Lower lobe of right lung (tissue), 2 donors: Measurements from ENCODE around the gene MX2. TPM values are rescaled to one million over a fixed set of nuclear protein-coding genes. Genes with fewer than 3 reads are reported as not detected.

Experiments
- ATAC-seq, 2 donors: fragments of 200-7000 bp; cut with Tn5 transposase; one replicate each; pipeline ENCODE4 v1.9.1; 2020 to 2022; ENCODE audit warnings: mild to moderate bottlenecking in 2 of 2, moderate library complexity in 2 of 2
- DNase-seq: peaks from one replicate; pipeline ENCODE4 v3.0.0-alpha.2; 2020
- H3K27ac ChIP-seq: fragments of 200-600 bp; one replicate; pipeline ENCODE4 v1.8.0; 2022
- H3K27me3 ChIP-seq: fragments of 200-600 bp; one replicate; pipeline ENCODE4 v1.8.0; 2022; ENCODE audit warnings: low read depth
- H3K36me3 ChIP-seq: fragments of 200-600 bp; one replicate; pipeline ENCODE4 v1.8.0; 2022; ENCODE audit warnings: mild to moderate bottlenecking
- H3K4me1 ChIP-seq: fragments of 200-600 bp; one replicate; pipeline ENCODE4 v1.8.0; 2022
- H3K4me3 ChIP-seq: fragments of 200-600 bp; one replicate; pipeline ENCODE4 v1.8.0; 2022; ENCODE audit warnings: mild to moderate bottlenecking
- H3K9me3 ChIP-seq: fragments of 200-600 bp; one replicate; pipeline ENCODE4 v1.8.0; 2022
- intact Hi-C: fragments of 100-400 bp; cut with DNase I; formaldehyde crosslinking; loops from one replicate; pipeline ENCODE4 v1.11.0; 2022
- total RNA-seq: library from RNA; stranded (reverse); fragmentation: NEBNext Ultra II Directional; extraction: Animal tissue kit (Norgen Biotek cat#: 25700); gene quantifications from one replicate; pipeline ENCODE4 v1.2.1, GENCODE V29; 2021
- TF ChIP-seq, protein P1 (sequence below): fragments of 200-600 bp; IDR thresholded peaks from one replicate; pipeline ENCODE4 v1.8.0; 2022; ENCODE audit warnings: antibody characterized with exemption, mild to moderate bottlenecking
- donor health status: DM: no; HTN: yes; CAD: no; lungs with severe emphysema.

MX2 gene
- total RNA-seq, 1 donor from 2014 or later: 35.5 TPM

DNA sequence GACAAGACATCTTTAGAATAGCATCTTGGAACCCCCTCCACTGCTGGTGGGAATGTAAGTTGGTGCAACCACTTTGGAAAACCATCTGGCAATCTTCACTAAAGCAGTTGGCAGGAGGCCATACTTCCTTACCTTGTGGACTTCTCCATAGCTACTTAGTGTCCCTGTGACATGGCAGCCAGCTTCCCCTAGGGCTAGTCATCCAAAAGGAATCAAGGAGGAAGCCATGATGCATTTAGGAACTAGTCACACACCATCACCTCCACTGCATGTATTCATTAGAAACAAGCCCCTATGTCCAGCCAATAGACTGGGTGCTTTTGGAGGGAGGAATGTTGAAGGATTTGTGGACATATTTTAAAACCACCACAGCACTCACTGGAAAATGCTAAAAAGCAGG is 19.9 kb downstream of the MX2 start:
- H3K4me3 ChIP-seq: no peak overlapping the region
- no peak for DNase-seq
- TF ChIP-seq, protein P1, sequence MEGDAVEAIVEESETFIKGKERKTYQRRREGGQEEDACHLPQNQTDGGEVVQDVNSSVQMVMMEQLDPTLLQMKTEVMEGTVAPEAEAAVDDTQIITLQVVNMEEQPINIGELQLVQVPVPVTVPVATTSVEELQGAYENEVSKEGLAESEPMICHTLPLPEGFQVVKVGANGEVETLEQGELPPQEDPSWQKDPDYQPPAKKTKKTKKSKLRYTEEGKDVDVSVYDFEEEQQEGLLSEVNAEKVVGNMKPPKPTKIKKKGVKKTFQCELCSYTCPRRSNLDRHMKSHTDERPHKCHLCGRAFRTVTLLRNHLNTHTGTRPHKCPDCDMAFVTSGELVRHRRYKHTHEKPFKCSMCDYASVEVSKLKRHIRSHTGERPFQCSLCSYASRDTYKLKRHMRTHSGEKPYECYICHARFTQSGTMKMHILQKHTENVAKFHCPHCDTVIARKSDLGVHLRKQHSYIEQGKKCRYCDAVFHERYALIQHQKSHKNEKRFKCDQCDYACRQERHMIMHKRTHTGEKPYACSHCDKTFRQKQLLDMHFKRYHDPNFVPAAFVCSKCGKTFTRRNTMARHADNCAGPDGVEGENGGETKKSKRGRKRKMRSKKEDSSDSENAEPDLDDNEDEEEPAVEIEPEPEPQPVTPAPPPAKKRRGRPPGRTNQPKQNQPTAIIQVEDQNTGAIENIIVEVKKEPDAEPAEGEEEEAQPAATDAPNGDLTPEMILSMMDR: no peak
- no peak overlapping the region for H3K27ac ChIP-seq
- H3K4me1 ChIP-seq: no peaks in the 10 kb centered on the region
- no peaks in the 10 kb centered on the region for H3K9me3 ChIP-seq
- intact Hi-C loops: no loop called here
- peaks cover 42% of the 10 kb centered on the region for H3K36me3 ChIP-seq
- no peaks in the 10 kb centered on the region for H3K27me3 ChIP-seq
- no peak for ATAC-seq

DNA sequence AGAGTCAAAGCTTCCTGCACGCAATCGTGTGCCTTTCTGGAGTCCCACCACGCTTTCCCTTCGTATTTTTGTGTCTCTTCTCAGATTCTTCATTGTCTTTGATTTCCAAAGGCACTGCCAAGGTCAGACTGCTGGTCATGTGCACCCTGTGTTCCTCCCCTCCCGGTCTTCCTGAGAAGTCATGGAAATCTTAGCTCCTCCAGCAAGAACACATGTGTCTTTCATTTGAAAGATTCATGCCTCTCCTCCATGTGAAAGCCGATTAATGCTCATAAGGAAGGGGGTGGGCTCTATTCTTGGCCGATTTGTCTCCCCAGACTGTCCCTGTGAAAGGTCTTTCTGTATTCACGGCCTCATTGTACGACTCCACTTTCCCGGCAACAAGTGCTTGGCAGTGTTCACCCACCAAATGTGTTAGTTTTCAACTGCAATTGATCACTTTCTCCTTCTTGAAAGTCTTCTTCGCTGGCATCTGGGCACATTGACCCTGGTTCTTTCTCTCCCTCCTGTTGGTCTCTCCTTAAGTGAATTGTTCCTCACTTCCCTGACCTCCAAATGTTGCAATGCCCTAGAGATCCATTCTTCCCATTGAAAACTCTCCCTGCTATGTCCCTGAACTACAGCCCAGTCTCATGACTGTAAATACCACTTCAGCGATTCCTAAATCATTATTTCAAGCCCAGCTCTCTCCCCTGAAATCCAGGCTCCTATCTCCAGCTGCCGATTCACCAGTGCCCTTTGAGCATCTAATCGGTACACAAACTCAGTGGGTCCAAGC is 25.4 kb downstream of the MX2 start:
- Histone ChIP-seq H3K27me3 (no peaks in the 10 kb centered on the region), H3K4me1 (no peaks in the 10 kb centered on the region), H3K27ac (no peak overlapping the region), H3K36me3 (peaks cover 24% of the 10 kb centered on the region), H3K9me3 (no peaks in the 10 kb centered on the region), H3K4me3 (no peak overlapping the region)
- intact Hi-C loops: no loop called here
- no peak for ATAC-seq
- no peak for DNase-seq
- TF ChIP-seq, protein P1: no peak

- ATAC-seq (no peak), DNase-seq (no peak)
- H3K4me1 ChIP-seq: no peaks in the 10 kb centered on the region
- H3K4me3 ChIP-seq: no peak overlapping the region
- intact Hi-C loops: no loop called here
- no peaks in the 10 kb centered on the region for H3K27me3 ChIP-seq
- H3K27ac ChIP-seq: no peak overlapping the region
- H3K9me3 ChIP-seq: no peaks in the 10 kb centered on the region
- TF ChIP-seq, protein P1: no peak
- peaks cover 21% of the 10 kb centered on the region for H3K36me3 ChIP-seq
Measured at GRCh38 chr21:41387824-41388223, 26.0 kb downstream of the MX2 start.

DNA sequence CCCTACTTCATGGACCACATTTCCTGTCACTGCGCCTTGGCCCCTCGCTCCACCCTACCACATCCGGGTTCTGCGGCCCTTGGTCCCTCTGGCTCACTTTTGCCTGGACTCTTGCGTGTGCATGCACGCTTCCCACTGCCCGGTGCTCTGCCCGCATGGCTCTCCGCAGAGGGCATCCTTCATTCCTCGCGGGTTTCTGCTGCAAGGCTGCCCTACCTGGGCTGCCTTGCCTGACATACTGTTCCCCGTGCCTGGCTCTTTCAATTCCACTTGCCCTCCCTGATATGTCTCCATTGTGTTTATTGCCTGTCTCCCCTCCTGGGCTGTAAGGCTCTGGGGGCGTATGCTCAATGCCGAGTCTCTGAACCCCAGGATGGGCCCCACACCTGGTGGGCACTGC is 26.4 kb downstream of the MX2 start:
- intact Hi-C loops: no loop called here
- DNase-seq (no peak), ATAC-seq (no peak)
- TF ChIP-seq, protein P1: no peak
- Histone ChIP-seq H3K4me3 (no peak overlapping the region), H3K27ac (no peak overlapping the region), H3K9me3 (no peaks in the 10 kb centered on the region), H3K27me3 (no peaks in the 10 kb centered on the region), H3K4me1 (no peaks in the 10 kb centered on the region), H3K36me3 (peaks cover 16% of the 10 kb centered on the region)

DNA sequence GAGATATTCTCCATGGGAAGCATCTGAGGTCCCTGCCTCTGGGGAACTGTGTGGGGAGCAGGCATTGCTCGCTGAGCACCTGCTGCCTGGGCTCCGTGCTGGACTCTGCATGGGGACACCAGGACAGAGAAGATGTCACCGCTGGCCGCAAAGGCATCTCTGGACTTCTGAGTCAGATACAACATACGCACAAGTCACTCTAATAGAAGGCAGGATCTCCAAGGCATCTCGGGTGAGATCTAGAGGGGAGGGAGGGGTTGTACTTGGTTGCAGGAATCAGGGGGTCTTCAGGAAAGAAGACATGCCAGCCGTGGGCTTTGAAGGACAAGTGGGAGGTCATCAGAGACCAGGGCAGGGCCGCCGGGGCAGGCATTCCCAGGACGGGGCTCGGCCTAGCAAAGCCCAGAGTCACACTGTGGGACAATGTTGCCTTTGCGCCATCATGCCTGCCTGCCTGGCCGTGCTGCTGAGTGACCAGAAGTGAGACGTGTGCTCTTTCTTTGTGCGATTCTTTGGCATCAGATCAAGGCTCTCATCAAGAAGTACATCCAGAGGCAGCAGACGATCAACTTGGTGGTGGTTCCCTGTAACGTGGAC is 28.3 kb downstream of the MX2 start:
- H3K4me3 ChIP-seq: no peak overlapping the region
- intact Hi-C loops: no loop called here
- H3K27ac ChIP-seq: no peak overlapping the region
- no peaks in the 10 kb centered on the region for H3K9me3 ChIP-seq
- peaks cover 15% of the 10 kb centered on the region for H3K36me3 ChIP-seq
- ATAC-seq: no peak
- H3K27me3 ChIP-seq: no peaks in the 10 kb centered on the region
- DNase-seq: no peak
- H3K4me1 ChIP-seq: no peaks in the 10 kb centered on the region
- TF ChIP-seq, protein P1: no peak
